Stomach (tissue), 4 donors: ENCODE measurements around the gene PYGO2.

Experiments
- EP300 ChIP-seq: sonication (generic); formaldehyde crosslinking; IDR thresholded peaks from one replicate; pipeline ENCODE4 v1.6.1; 2017; ENCODE audit warnings: antibody characterized with exemption
- POLR2AphosphoS5 ChIP-seq, 3 donors: sonication (generic); formaldehyde crosslinking; IDR thresholded peaks; one replicate each; pipeline ENCODE4 v1.6.1; 2016; ENCODE audit warnings: antibody characterized with exemption in 3 of 3
- TF ChIP-seq, protein P1 (sequence below), 7 experiments: fragments of 450-650 bp in 4 of 7; fragments of 200-600 bp in 3 of 7; sonication (generic) in 3 of 7; IDR thresholded peaks; one replicate each; pipeline ENCODE4 v1.5.1; 2016 to 2019; ENCODE audit warnings: antibody characterized with exemption in 7 of 7, control low read depth in 2 of 7, mild to moderate bottlenecking in 1 of 7

DNA sequence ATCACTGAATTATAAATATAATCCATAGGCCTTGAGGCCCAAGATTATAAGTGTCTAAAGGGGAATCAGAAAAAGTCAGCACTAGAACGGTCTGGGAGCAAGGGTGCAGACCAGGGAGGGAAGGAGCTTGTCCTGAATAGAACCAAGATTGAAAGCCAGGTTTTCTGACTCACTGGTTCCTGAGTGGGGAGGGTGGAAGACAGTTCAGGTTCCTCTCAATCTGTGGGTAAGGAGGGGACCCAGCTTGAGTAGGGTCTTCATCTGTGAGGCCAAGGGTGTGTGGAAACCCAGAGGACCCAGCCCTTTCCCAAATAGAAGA, 32.6 kb upstream of the PYGO2 start:
- TF ChIP-seq EP300 (no peak), POLR2AphosphoS5 (IDR thresholded peaks at IDR 0.05) (no peak)
- TF ChIP-seq, protein P1, sequence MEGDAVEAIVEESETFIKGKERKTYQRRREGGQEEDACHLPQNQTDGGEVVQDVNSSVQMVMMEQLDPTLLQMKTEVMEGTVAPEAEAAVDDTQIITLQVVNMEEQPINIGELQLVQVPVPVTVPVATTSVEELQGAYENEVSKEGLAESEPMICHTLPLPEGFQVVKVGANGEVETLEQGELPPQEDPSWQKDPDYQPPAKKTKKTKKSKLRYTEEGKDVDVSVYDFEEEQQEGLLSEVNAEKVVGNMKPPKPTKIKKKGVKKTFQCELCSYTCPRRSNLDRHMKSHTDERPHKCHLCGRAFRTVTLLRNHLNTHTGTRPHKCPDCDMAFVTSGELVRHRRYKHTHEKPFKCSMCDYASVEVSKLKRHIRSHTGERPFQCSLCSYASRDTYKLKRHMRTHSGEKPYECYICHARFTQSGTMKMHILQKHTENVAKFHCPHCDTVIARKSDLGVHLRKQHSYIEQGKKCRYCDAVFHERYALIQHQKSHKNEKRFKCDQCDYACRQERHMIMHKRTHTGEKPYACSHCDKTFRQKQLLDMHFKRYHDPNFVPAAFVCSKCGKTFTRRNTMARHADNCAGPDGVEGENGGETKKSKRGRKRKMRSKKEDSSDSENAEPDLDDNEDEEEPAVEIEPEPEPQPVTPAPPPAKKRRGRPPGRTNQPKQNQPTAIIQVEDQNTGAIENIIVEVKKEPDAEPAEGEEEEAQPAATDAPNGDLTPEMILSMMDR (IDR thresholded peaks at IDR 0.05): no peak
